WTC11 (cell line): ENCODE measurements around the gene FGFBP2. TPM values are rescaled to one million over a fixed set of nuclear protein-coding genes. Genes with fewer than 3 reads are reported as not detected.

Source experiments
- ATAC-seq: fragments of 200-7000 bp; cut with Tn5 transposase; 2 replicates; pipeline ENCODE4 v1.10.0; 2021; ENCODE audit warnings: mild to moderate bottlenecking, moderate library complexity
- CTCF ChIA-PET: fragments of 300-600 bp; sonication (Branson Sonifier 250); formaldehyde crosslinking; loops from one replicate; lab custom pipeline; 2021; ENCODE audit warnings: antibody characterized with exemption; lab: Charles Lee
- POLR2A ChIA-PET: fragments of 350-600 bp; sonication (Branson Sonifier 250); formaldehyde crosslinking; loops from one replicate; lab custom pipeline; 2021; ENCODE audit warnings: antibody characterized with exemption; lab: Charles Lee
- DNase-seq: peaks from one replicate; pipeline ENCODE4 v3.0.0; 2021; ENCODE audit warnings: low spot score
- H3K27ac Mint-ChIP-seq: 2 replicates; pipeline ENCODE4 v1.8.0; 2021; ENCODE audit warnings: mixed read lengths
- H3K27me3 Mint-ChIP-seq: 2 replicates; pipeline ENCODE4 v1.8.0; 2021; ENCODE audit warnings: low read depth, mild to moderate bottlenecking, moderate library complexity, mixed read lengths
- H3K36me3 Mint-ChIP-seq: 2 replicates; pipeline ENCODE4 v1.8.0; 2021; ENCODE audit warnings: mixed read lengths
- H3K4me1 Mint-ChIP-seq: 2 replicates; pipeline ENCODE4 v1.8.0; 2022; ENCODE audit warnings: mixed read lengths
- H3K4me3 Mint-ChIP-seq: 2 replicates; pipeline ENCODE4 v1.8.0; 2021; ENCODE audit warnings: mild to moderate bottlenecking, moderate library complexity, mixed read lengths
- H3K9me3 Mint-ChIP-seq: 2 replicates; pipeline ENCODE4 v1.8.0; 2021; ENCODE audit warnings: mixed read lengths
- ATF3 ChIP-seq: sonication (generic); formaldehyde crosslinking; conservative IDR thresholded peaks from 2 replicates; pipeline ENCODE4 v1.8.1; 2022; ENCODE audit warnings: mild to moderate bottlenecking, missing genetic modification reagents
- E2F1 ChIP-seq: sonication (generic); formaldehyde crosslinking; IDR thresholded peaks from 2 replicates; pipeline ENCODE4 v1.8.0; 2022; ENCODE audit warnings: mild to moderate bottlenecking, missing genetic modification reagents
- FOXJ3 ChIP-seq: sonication (generic); formaldehyde crosslinking; IDR thresholded peaks from 2 replicates; pipeline ENCODE4 v1.9.0; 2021; ENCODE audit warnings: missing genetic modification reagents, mild to moderate bottlenecking, borderline replicate concordance
- FOXP1 ChIP-seq: sonication (generic); formaldehyde crosslinking; IDR thresholded peaks from 2 replicates; pipeline ENCODE4 v1.8.0; 2022; ENCODE audit warnings: missing genetic modification reagents, mild to moderate bottlenecking, moderate library complexity, borderline replicate concordance
- HMGA2 ChIP-seq: fragments of 250-450 bp; sonication (Bioruptor Pico); IDR thresholded peaks from 2 replicates; pipeline ENCODE4 v1.4.0; 2021; ENCODE audit warnings: mild to moderate bottlenecking, moderate library complexity
- IRF1 ChIP-seq: sonication (generic); formaldehyde crosslinking; IDR thresholded peaks from 2 replicates; pipeline ENCODE4 v1.8.0; 2023; ENCODE audit warnings: missing genetic modification reagents
- JUN ChIP-seq: sonication (generic); formaldehyde crosslinking; IDR thresholded peaks from 2 replicates; pipeline ENCODE4 v1.8.0; 2023; ENCODE audit warnings: mild to moderate bottlenecking, missing genetic modification reagents
- MYBL2 ChIP-seq: sonication (generic); formaldehyde crosslinking; IDR thresholded peaks from 2 replicates; pipeline ENCODE4 v1.8.1; 2023; ENCODE audit warnings: mild to moderate bottlenecking, moderate library complexity, missing genetic modification reagents
- NFATC4 ChIP-seq: fragments of 250-450 bp; sonication (Bioruptor Pico); IDR thresholded peaks from 2 replicates; pipeline ENCODE4 v1.9.0; 2021; ENCODE audit warnings: mild to moderate bottlenecking
- NFE2L1 ChIP-seq: sonication (generic); formaldehyde crosslinking; IDR thresholded peaks from 2 replicates; pipeline ENCODE4 v1.8.1; 2023; ENCODE audit warnings: missing genetic modification reagents
- NR1H2 ChIP-seq: sonication (generic); formaldehyde crosslinking; IDR thresholded peaks from 2 replicates; pipeline ENCODE4 v1.9.0; 2021; ENCODE audit warnings: mild to moderate bottlenecking, moderate library complexity, missing genetic modification reagents
- RELA ChIP-seq: sonication (generic); formaldehyde crosslinking; IDR thresholded peaks from 2 replicates; pipeline ENCODE4 v1.8.1; 2022; ENCODE audit warnings: missing genetic modification reagents, mild to moderate bottlenecking, borderline replicate concordance
- RORB ChIP-seq: fragments of 250-450 bp; sonication (Bioruptor Pico); IDR thresholded peaks from 2 replicates; pipeline ENCODE4 v1.9.0; 2021; ENCODE audit warnings: mild to moderate bottlenecking
- SMAD3 ChIP-seq: sonication (generic); formaldehyde crosslinking; IDR thresholded peaks from 2 replicates; pipeline ENCODE4 v1.8.0; 2022; ENCODE audit warnings: missing genetic modification reagents, mild to moderate bottlenecking, borderline replicate concordance
- SP1 ChIP-seq: sonication (generic); formaldehyde crosslinking; conservative IDR thresholded peaks from 2 replicates; pipeline ENCODE4 v1.8.1; 2022; ENCODE audit warnings: missing genetic modification reagents
- ZNF263 ChIP-seq: sonication (generic); formaldehyde crosslinking; IDR thresholded peaks from 2 replicates; pipeline ENCODE4 v1.8.1; 2022; ENCODE audit warnings: low read depth, mild to moderate bottlenecking, moderate library complexity, missing genetic modification reagents
- ZNF281 ChIP-seq: sonication (generic); formaldehyde crosslinking; IDR thresholded peaks from 2 replicates; pipeline ENCODE4 v1.8.0; 2023; ENCODE audit warnings: mild to moderate bottlenecking, missing genetic modification reagents
- ZNF423 ChIP-seq: fragments of 250-450 bp; sonication (Bioruptor Pico); IDR thresholded peaks from 2 replicates; pipeline ENCODE4 v2.1.2; 2022; ENCODE audit warnings: mild to moderate bottlenecking, moderate library complexity
- total RNA-seq: library from RNA; stranded (reverse); gene quantifications from 3 replicates; pipeline ENCODE4 v1.2.3, GENCODE V29; 2021
- TF ChIP-seq, protein P1 (sequence below): sonication (generic); formaldehyde crosslinking; IDR thresholded peaks from 2 replicates; pipeline ENCODE4 v1.8.1; 2023; ENCODE audit warnings: mild to moderate bottlenecking, missing genetic modification reagents, borderline replicate concordance
- TF ChIP-seq, protein P2 (sequence below): fragments of 250-450 bp; sonication (Bioruptor Pico); IDR thresholded peaks from 2 replicates; pipeline ENCODE4 v1.9.0; 2021; ENCODE audit warnings: mild to moderate bottlenecking
- TF ChIP-seq, protein P3 (sequence below): sonication (generic); formaldehyde crosslinking; IDR thresholded peaks from 2 replicates; pipeline ENCODE4 v1.8.1; 2023; ENCODE audit warnings: mild to moderate bottlenecking, moderate library complexity, missing genetic modification reagents

The FGFBP2 gene
- total RNA-seq, 1 experiment from 2014 or later: 0.24 TPM

DNA sequence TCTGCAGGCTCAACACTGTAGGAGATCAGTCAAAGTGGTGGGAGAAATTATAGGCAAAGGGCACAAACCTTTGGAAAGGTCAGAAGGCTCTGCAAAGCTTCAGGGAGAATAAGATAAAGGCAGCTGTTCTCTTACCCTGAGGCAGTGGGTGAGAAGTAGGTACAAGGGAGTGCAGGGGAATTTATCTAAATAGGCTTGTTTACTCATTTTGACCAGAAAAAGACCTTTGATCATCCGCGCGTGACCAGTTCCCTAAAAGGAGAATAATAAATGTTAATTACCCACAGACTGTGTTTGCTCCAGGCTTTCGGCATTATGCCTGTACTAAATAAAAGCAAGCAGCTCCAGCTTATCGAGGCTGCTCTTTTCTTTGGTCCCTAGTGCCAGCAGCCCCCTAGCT is 9.3 kb downstream of the FGFBP2 start:
- peaks cover 15% of the 10 kb centered on the region for H3K36me3 Mint-ChIP-seq
- no peak overlapping the region for H3K4me3 Mint-ChIP-seq
- peaks cover 12% of the 10 kb centered on the region for H3K4me1 Mint-ChIP-seq
- ChIA-PET POLR2A (no interaction called here), CTCF (interaction anchor here (1.1 to 2.0 kb wide), 3 partner anchors 71 to 474 kb away, joined by 3 to 12 read pairs (median 4); no protein-coding TSS in a partner anchor)
- DNase-seq (no peak), ATAC-seq (no peak)
- no peak overlapping the region for H3K27ac Mint-ChIP-seq
- peaks cover 35% of the 10 kb centered on the region for H3K9me3 Mint-ChIP-seq
- TF ChIP-seq JUN (CRISPR knock-in tag) (no peak), SMAD3 (CRISPR knock-in tag) (no peak), FOXJ3 (no peak), NR1H2 (CRISPR knock-in tag) (no peak)
- 0 out of 2 replicates have a peak, but pooled peaks cover 4% of the 10 kb centered on the region for H3K27me3 Mint-ChIP-seq

GRCh38 chr4:15951781-15952180 is 11.2 kb downstream of the FGFBP2 start:
- ATAC-seq (no peak), DNase-seq (no peak)
- Mint-ChIP-seq H3K9me3 (peaks cover 35% of the 10 kb centered on the region), H3K27me3 (0 out of 2 replicates have a peak, but pooled peaks cover 4% of the 10 kb centered on the region), H3K36me3 (peaks cover 15% of the 10 kb centered on the region), H3K27ac (no peak overlapping the region), H3K4me1 (no peaks in the 10 kb centered on the region), H3K4me3 (no peak overlapping the region)
- TF ChIP-seq, protein P1, sequence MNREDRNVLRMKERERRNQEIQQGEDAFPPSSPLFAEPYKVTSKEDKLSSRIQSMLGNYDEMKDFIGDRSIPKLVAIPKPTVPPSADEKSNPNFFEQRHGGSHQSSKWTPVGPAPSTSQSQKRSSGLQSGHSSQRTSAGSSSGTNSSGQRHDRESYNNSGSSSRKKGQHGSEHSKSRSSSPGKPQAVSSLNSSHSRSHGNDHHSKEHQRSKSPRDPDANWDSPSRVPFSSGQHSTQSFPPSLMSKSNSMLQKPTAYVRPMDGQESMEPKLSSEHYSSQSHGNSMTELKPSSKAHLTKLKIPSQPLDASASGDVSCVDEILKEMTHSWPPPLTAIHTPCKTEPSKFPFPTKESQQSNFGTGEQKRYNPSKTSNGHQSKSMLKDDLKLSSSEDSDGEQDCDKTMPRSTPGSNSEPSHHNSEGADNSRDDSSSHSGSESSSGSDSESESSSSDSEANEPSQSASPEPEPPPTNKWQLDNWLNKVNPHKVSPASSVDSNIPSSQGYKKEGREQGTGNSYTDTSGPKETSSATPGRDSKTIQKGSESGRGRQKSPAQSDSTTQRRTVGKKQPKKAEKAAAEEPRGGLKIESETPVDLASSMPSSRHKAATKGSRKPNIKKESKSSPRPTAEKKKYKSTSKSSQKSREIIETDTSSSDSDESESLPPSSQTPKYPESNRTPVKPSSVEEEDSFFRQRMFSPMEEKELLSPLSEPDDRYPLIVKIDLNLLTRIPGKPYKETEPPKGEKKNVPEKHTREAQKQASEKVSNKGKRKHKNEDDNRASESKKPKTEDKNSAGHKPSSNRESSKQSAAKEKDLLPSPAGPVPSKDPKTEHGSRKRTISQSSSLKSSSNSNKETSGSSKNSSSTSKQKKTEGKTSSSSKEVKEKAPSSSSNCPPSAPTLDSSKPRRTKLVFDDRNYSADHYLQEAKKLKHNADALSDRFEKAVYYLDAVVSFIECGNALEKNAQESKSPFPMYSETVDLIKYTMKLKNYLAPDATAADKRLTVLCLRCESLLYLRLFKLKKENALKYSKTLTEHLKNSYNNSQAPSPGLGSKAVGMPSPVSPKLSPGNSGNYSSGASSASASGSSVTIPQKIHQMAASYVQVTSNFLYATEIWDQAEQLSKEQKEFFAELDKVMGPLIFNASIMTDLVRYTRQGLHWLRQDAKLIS (CRISPR knock-in tag): no peak
- TF ChIP-seq FOXP1 (CRISPR knock-in tag) (no peak), E2F1 (CRISPR knock-in tag) (no peak), RORB (no peak), RELA (no peak), MYBL2 (CRISPR knock-in tag) (no peak), ZNF281 (no peak), ZNF263 (no peak), ZNF423 (no peak), IRF1 (CRISPR knock-in tag) (no peak), NFATC4 (CRISPR knock-in tag) (no peak), ATF3 (CRISPR knock-in tag) (no peak), NFE2L1 (CRISPR knock-in tag) (no peak), SP1 (no peak), HMGA2 (CRISPR knock-in tag) (no peak)
- TF ChIP-seq, protein P2, sequence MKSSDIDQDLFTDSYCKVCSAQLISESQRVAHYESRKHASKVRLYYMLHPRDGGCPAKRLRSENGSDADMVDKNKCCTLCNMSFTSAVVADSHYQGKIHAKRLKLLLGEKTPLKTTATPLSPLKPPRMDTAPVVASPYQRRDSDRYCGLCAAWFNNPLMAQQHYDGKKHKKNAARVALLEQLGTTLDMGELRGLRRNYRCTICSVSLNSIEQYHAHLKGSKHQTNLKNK: no peak
- TF ChIP-seq, protein P3, sequence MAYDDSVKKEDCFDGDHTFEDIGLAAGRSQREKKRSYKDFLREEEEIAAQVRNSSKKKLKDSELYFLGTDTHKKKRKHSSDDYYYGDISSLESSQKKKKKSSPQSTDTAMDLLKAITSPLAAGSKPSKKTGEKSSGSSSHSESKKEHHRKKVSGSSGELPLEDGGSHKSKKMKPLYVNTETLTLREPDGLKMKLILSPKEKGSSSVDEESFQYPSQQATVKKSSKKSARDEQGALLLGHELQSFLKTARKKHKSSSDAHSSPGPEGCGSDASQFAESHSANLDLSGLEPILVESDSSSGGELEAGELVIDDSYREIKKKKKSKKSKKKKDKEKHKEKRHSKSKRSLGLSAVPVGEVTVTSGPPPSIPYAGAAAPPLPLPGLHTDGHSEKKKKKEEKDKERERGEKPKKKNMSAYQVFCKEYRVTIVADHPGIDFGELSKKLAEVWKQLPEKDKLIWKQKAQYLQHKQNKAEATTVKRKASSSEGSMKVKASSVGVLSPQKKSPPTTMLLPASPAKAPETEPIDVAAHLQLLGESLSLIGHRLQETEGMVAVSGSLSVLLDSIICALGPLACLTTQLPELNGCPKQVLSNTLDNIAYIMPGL: no peak
- ChIA-PET CTCF (interaction anchor here (1.0 kb wide), 1 partner anchor 69 kb away, joined by 3 read pairs; no protein-coding TSS in a partner anchor), POLR2A (no interaction called here)
